HG03378 (cell line): ENCODE results near the gene WWOX.

Experiments used
- ATAC-seq: cut with Tn5 transposase; IDR thresholded peaks from one replicate; pipeline ENCODE4 v1.9.1; 2021; ENCODE audit warnings: mild to moderate bottlenecking, moderate library complexity; ENCODE audit not compliant: unreplicated experiment

The WWOX gene

GRCh38 chr16:78778101-78779004 lies 678.9 kb downstream of the WWOX start:
- ATAC-seq = peak; percentile 64

DNA sequence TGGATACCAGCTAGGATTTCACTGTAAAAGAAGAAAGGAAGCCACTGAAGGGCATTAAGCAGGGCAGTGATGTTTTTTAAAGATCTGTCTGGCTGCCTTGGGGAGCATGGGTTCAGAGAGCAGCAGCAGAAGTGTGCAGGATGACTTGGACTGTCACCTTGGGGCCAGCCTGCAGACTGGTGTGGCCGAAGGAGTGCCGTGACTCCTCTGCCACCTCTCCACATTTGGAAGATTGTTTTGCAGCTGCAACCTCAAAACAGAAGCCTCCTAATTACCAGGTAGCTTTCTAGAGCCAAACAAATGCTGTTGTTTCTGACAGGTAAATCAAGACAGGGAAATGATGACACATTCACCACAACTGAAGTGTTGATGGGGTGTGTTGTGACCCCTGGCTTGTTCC lies 681.4 kb downstream of the WWOX start:
- no peak for ATAC-seq

- ATAC-seq = no peak
Measured at GRCh38 chr16:78782572-78782971, 683.1 kb downstream of the WWOX start.

- ATAC-seq = no peak
Measured at GRCh38 chr16:78783570-78784079, 684.2 kb downstream of the WWOX start.

DNA sequence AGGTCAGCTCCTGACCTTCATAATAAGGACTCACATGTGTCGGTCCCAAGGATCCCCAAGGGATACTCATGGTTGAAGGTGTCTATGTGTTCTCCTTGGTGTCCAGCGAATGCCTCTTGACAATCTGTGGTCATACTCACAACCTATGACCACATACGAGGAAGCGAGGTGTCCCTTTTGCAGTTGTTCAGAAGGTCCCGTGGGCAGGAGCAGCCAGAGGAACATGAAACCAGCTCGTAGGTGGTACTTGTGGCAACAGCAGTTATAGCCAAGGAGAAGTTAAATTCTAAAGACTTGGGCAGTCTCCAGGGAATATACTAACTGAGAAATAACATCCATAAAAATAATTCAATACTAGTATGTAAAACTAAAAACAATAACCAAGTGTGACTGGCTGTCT lies 685.3 kb downstream of the WWOX start:
- ATAC-seq = no peak

GRCh38 chr16:78785218-78785617 lies 685.8 kb downstream of the WWOX start:
- ATAC-seq = no peak

- no peak for ATAC-seq
Measured at GRCh38 chr16:78786635-78787034, 687.2 kb downstream of the WWOX start.

DNA sequence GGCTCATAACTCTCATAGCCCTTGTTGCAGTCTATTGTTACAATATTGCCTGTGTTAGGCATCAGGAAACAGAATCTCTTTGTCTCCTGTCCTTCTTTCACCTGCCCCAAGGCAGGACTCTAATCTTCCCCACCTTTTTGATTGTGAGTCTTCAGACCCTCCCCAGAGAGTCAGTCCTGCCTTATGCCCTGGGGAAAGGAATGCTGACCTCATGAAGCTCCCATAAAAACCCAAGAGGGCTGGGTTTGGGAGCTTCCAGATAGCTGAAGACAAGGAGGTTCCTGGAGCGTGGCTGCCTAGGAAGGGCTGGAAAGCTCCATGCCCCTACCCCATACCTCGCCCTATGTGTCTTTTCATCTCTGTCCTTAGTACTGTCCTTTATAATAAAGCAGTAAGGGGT lies 688.8 kb downstream of the WWOX start:
- ATAC-seq = no peak

DNA sequence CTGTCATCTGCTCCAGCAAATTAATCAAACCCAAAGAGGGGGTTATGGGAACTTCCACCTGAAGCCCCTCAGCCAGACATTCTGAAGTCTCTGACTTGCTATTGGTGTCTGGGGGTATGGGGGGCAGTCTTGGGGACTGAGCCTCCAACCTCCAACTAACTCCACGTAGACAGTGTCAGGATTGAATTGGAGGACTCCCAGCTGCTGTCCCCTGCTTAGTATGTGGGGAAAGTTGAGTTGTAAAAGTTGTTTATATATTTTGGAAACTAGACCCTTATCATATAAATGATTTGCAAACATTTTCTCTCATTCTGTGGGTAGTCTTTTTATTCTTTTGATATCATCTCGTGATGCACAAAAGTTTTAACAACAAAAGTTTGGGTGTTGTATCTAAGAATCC lies 689.2 kb downstream of the WWOX start:
- ATAC-seq = no peak

DNA sequence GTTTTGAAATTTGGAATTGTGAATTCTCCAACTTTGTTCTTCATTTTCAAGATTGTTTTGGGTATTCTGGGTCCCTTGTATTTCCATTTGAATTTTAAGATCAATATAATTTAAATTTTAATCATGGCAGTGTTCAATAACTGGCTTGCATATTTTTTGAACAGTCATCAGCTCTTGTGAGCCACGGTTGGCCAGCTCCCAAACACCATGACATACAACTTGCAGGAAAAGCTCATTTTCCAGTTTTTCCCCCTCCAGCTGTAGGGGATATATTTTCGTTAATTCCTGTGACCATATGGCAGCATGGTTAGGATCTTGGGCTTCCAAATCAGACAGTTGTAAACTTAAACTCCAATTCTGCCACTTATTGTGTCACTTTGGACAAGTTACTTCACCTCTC lies 690.1 kb downstream of the WWOX start:
- no peak for ATAC-seq

GRCh38 chr16:78791011-78791410 lies 691.6 kb downstream of the WWOX start:
- ATAC-seq = no peak

DNA sequence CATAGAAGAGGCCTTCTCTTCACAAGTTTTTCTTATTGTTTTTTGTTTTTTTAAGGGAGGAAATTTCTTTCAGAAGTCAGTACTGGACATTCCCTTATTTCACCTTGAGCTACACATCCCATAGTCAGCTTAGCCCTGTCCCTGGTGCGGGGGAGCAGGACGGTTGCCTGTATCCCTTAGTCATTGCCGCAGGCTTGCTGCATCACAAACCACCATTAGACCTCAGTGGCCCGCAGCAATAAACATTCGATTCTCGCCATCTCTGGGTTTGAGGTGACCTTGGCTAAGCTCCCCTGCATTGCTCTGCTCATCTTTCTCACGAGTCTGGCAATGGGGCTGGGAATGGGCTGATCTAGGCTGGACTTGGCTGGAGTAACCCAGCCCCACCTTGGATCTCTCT lies 692.5 kb downstream of the WWOX start:
- ATAC-seq = no peak

- no peak for ATAC-seq
Measured at GRCh38 chr16:78792952-78793351, 693.5 kb downstream of the WWOX start.

- no peak for ATAC-seq
Measured at GRCh38 chr16:78794581-78795250, 695.3 kb downstream of the WWOX start.

DNA sequence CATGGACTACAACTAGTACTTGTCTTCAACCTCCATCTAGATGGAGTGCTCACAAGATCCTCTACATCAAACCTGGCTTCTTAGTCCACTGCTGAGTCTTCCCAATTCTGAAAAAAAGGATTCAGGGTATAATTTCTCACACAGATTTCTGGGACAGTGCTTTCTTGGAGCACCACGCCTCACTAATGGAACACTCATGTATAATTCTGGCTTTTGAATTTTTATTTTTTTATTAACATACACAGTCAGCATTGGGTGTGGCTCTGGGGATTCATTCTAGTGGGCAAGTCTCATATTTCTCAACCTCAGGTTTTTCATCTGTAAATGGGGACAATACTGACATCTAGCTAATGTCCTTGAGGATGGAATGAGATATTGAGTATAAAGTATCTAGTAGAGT lies 696.0 kb downstream of the WWOX start:
- ATAC-seq = no peak

DNA sequence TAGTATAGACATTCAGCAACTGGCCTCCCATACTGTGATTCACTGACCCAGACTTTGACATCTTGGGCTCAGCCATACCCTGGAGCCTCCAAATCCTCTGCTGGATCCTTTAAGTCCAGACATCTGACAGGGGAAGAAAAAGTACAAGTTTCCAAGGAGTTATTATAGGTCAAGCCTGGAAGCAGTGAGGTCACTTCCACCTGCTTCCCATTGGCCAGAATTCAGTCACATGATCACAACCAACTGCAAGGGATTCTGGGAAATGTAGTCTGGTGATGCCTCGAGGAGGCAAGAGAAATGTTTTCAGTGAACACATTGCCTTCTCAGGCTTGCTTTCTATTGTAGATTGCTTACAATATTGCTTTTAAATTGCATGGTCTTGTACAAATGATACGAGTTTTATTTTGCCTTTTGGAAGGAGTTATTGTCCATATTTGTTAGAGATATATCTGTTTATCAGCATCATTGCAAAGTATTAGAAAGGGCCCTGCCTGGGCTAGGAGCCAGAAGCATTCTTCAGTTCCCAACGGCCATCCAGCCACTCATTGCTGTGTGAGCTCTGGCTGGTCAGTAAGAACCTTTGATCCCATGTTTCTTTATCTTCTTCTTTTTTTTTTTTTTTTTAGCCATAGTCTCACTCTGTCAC lies 696.9 kb downstream of the WWOX start:
- ATAC-seq = no peak

- ATAC-seq = no peak
Measured at GRCh38 chr16:78799429-78799828, 700.0 kb downstream of the WWOX start.

DNA sequence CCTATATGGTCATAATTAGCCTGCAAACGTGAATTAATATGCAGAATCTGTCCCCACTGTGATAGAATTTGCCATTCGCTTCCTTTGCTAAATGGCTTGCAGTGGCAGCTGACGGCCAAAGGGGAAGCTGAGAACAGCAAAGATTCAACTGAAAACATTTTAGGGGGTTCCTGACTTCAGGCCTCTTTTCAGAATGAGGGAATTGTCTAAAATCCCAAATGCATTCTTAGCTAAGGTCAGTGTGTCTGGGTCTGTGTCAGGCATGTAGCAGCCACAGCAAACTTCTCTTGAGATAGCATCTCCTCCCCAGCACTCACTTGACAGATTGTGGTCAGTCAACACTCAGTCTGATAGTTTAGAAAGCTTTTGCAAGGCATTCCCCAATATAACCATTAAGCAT lies 701.1 kb downstream of the WWOX start:
- no peak for ATAC-seq

DNA sequence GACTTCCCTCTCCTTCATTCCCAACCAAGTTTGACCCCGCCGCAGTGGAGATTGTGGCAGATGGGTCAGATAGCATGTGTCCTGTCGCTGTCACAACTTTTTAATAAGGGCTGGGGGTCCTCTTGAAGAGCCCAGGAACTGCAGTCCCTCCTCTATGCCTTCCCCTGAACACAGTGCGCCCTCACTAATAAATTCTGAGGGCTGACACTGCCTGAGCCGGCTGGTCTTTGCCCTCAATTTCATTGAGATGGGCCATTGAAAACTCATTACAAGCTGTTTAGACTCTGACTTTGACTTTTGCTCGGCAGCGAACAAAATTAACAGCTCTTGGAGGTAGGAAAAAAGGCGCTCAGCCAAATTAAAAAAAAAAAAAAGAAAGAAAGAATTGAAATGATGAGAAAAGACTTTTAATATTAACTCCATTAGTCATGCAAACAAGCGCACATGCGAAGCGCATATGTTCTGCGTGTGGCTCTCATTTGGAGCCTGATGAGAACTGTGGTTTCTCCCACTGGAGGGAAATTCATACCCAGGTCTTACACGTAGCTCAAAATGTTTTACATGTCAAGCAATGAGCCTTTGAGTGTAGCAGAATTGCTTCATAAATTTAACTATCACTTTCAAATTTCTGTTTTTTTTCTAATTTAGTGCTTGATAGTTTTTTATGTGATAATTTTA lies 704.7 kb downstream of the WWOX start:
- no peak for ATAC-seq

DNA sequence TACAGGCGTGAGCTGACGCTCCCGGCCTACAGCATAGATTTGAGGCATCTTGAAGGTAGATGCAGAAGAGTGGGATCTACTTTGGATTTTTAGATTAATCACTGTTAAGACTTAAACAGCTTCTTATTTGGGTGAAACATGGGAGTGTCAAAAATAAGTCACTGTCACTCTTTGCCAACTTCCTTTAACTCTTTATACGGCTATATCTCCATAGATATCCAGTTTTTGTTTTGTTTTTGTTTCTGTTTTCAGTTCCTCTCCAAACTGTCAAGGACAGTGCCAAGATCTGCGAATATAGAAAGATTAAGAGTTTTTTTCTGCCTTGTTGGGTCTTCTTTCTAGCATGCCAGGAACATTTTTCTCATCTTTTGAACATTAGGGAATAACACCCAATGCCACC lies 706.1 kb downstream of the WWOX start:
- no peak for ATAC-seq

DNA sequence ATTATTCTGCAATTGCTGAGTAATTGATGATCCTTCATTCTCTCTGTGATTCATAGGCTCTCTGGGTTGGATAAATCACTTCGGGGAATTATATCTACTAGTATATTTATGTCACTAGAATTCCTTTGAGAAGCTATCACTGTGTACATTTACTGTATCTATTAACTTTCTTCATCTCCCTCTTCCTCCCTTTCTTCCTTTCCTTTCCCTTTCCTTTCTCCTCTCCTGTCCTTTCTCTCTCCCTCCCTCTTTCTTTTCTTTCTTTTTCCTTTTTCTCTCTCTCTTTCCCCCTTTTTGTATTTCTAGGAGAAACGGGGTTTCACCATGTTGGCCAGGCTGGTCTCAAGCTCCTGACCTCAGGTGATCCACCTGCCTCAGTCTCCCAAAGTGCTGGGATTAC lies 711.8 kb downstream of the WWOX start:
- no peak for ATAC-seq
